ENCODE results near the gene KDM2A. TPM values are rescaled to one million over a fixed set of nuclear protein-coding genes. Genes with fewer than 3 reads are reported as not detected.

KDM2A gene
- total RNA-seq, 1 donor, result 65.9 TPM

- no peak overlapping the region for H3K4me2 ChIP-seq (ENCODE audit: insufficient read depth, low read length)
- H3K4me1 ChIP-seq (ENCODE audit: insufficient read depth, low read length), result peaks cover 15% of the 10 kb centered on the region
- no peak overlapping the region for H3K27ac ChIP-seq (ENCODE audit: low read depth, low read length)
- H3K27me3 ChIP-seq (ENCODE audit: insufficient read depth, low read length), result no peaks in the 10 kb centered on the region
- H3K36me3 ChIP-seq (ENCODE audit: insufficient read depth, low read length), result peaks cover 49% of the 10 kb centered on the region
- DNase-seq (ENCODE audit: insufficient read length, low spot score, missing footprints), result peak; percentile 41
- H3K9me3 ChIP-seq (ENCODE audit: low read depth, low read length), result no peaks in the 10 kb centered on the region
- H3K79me2 ChIP-seq (ENCODE audit: insufficient read depth, low read length), result peaks cover 51% of the 10 kb centered on the region
- no peak overlapping the region for H3K4me3 ChIP-seq (ENCODE audit: insufficient read depth, low read length)
- no peak overlapping the region for H2AFZ ChIP-seq (ENCODE audit: low read length)
- H4K20me1 ChIP-seq (ENCODE audit: insufficient read depth, low read length), result peaks cover 3% of the 10 kb centered on the region
- no peak for TF ChIP-seq CTCF (IDR thresholded peaks at IDR 0.05; ENCODE audit: extremely low read depth, low read depth, low read length)
Measured at GRCh38 chr11:67279589-67280340, 160.7 kb downstream of the KDM2A start.

GRCh38 chr11:67280341-67280787 is 161.3 kb downstream of the KDM2A start:
- H2AFZ ChIP-seq (ENCODE audit: low read length), result no peak overlapping the region
- peaks cover 45% of the 10 kb centered on the region for H3K79me2 ChIP-seq (ENCODE audit: insufficient read depth, low read length)
- TF ChIP-seq CTCF (IDR thresholded peaks at IDR 0.05; ENCODE audit: extremely low read depth, low read depth, low read length), result no peak
- peak; percentile 68 for DNase-seq (ENCODE audit: insufficient read length, low spot score, missing footprints)
- peaks cover 15% of the 10 kb centered on the region for H3K4me1 ChIP-seq (ENCODE audit: insufficient read depth, low read length)
- no peaks in the 10 kb centered on the region for H3K27me3 ChIP-seq (ENCODE audit: insufficient read depth, low read length)
- H4K20me1 ChIP-seq (ENCODE audit: insufficient read depth, low read length), result peaks cover 3% of the 10 kb centered on the region
- H3K9me3 ChIP-seq (ENCODE audit: low read depth, low read length), result no peaks in the 10 kb centered on the region
- H3K27ac ChIP-seq (ENCODE audit: low read depth, low read length), result no peak overlapping the region
- no peak overlapping the region for H3K4me2 ChIP-seq (ENCODE audit: insufficient read depth, low read length)
- no peak overlapping the region for H3K4me3 ChIP-seq (ENCODE audit: insufficient read depth, low read length)
- H3K36me3 ChIP-seq (ENCODE audit: insufficient read depth, low read length), result peaks cover 53% of the 10 kb centered on the region

GRCh38 chr11:67280788-67281551 is 161.9 kb downstream of the KDM2A start:
- Histone ChIP-seq H2AFZ (ENCODE audit: low read length) (no peak overlapping the region), H4K20me1 (ENCODE audit: insufficient read depth, low read length) (peaks cover 3% of the 10 kb centered on the region), H3K4me1 (ENCODE audit: insufficient read depth, low read length) (peaks cover 15% of the 10 kb centered on the region), H3K27ac (ENCODE audit: low read depth, low read length) (no peak overlapping the region), H3K4me2 (ENCODE audit: insufficient read depth, low read length) (no peak overlapping the region), H3K79me2 (ENCODE audit: insufficient read depth, low read length) (peaks cover 39% of the 10 kb centered on the region), H3K4me3 (ENCODE audit: insufficient read depth, low read length) (no peak overlapping the region), H3K27me3 (ENCODE audit: insufficient read depth, low read length) (no peaks in the 10 kb centered on the region), H3K9me3 (ENCODE audit: low read depth, low read length) (no peaks in the 10 kb centered on the region), H3K36me3 (ENCODE audit: insufficient read depth, low read length) (peaks cover 56% of the 10 kb centered on the region)
- DNase-seq (ENCODE audit: insufficient read length, low spot score, missing footprints), result peak; percentile 77
- no peak for TF ChIP-seq CTCF (IDR thresholded peaks at IDR 0.05; ENCODE audit: extremely low read depth, low read depth, low read length)

Measured in osteoblast (primary cell).